Right atrium auricular region (tissue), 2 donors: Measurements from ENCODE around the gene TENM4. TPM values are rescaled to one million over a fixed set of nuclear protein-coding genes. Genes with fewer than 3 reads are reported as not detected.
A peak's percentile ranks its signal among the peaks of the same experiment; 100 is the strongest.

ENCODE experiments used
- DNase-seq: peaks from one replicate; pipeline ENCODE4 v3.0.0-alpha.2; 2019; ENCODE audit warnings: low spot score
- H3K27ac ChIP-seq, 2 donors: fragments of 200-600 bp; sonication (generic); 1 replicate in 1 of 2; 2 replicates in 1 of 2; pipeline ENCODE4 v1.5.1; 2016 to 2019
- H3K27me3 ChIP-seq, 2 donors: fragments of 200-600 bp; sonication (generic); one replicate each; pipeline versions ENCODE4 v1.5.1 to v1.6.0; 2017 to 2019
- H3K36me3 ChIP-seq: fragments of 200-600 bp; sonication (generic); one replicate; pipeline ENCODE4 v1.5.1; 2016
- H3K4me1 ChIP-seq, 2 donors: fragments of 200-600 bp; sonication (generic); one replicate each; pipeline versions ENCODE4 v1.5.1 to v1.6.0; 2017 to 2019
- H3K4me3 ChIP-seq, 2 donors: fragments of 200-600 bp; sonication (generic); 1 replicate in 1 of 2; 2 replicates in 1 of 2; pipeline ENCODE4 v1.5.1; 2017 to 2019; ENCODE audit warnings: mild to moderate bottlenecking in 1 of 2, moderate library complexity in 1 of 2
- H3K9me3 ChIP-seq, 2 donors: fragments of 200-600 bp; sonication (generic); one replicate each; pipeline ENCODE4 v1.5.1; 2019
- CTCF ChIP-seq, 2 donors: fragments of 200-600 bp; sonication (generic); IDR thresholded peaks; one replicate each; pipeline ENCODE4 v1.5.1; 2019; ENCODE audit warnings: antibody characterized with exemption in 2 of 2
- total RNA-seq, 2 donors: library from RNA; depleted of rRNA; stranded (reverse); fragments of >200 nt; gene quantifications; one replicate each; pipeline ENCODE4 v1.1.0, GENCODE V29; 2016

TENM4 gene
- total RNA-seq, 2 donors from 2014 or later = 0.30 to 0.98 TPM

GRCh38 chr11:78748918-78749690 lies 691.7 kb downstream of the TENM4 start:
- H3K4me1 ChIP-seq = no peaks in the 10 kb centered on the region
- TF ChIP-seq CTCF (IDR thresholded peaks at IDR 0.05) = no peak
- no peak overlapping the region for H3K27ac ChIP-seq
- no peak for DNase-seq
- H3K9me3 ChIP-seq = no peaks in the 10 kb centered on the region
- H3K36me3 ChIP-seq = no peaks in the 10 kb centered on the region
- H3K27me3 ChIP-seq = no peaks in the 10 kb centered on the region
- H3K4me3 ChIP-seq = no peak overlapping the region

DNA sequence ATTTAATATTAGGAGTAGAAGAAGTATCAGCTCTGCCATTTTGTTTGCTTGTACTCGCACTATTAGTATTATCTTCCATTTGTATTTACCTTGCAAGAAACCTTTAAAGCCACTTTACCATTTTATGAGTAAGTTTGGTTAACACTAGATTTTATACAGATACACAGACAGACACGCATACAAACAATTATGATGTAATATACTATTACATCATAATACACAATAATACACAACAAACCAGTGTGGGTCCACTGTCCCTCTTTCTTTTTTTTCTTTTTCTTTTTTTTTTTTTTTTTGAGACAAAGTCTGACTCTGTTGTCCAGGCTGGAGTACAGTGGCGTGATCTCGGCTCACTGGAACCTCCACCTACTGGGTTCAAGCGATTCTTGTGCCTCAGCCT lies 695.9 kb downstream of the TENM4 start:
- H3K27ac ChIP-seq = no peak overlapping the region
- H3K36me3 ChIP-seq = no peaks in the 10 kb centered on the region
- DNase-seq = no peak
- H3K9me3 ChIP-seq = no peaks in the 10 kb centered on the region
- peaks cover 0 to 5% of the 10 kb centered on the region in 2 donors for H3K4me1 ChIP-seq
- no peaks in the 10 kb centered on the region for H3K27me3 ChIP-seq
- no peak overlapping the region for H3K4me3 ChIP-seq
- no peak for TF ChIP-seq CTCF (IDR thresholded peaks at IDR 0.05)

- H3K27me3 ChIP-seq = no peaks in the 10 kb centered on the region
- TF ChIP-seq CTCF (IDR thresholded peaks at IDR 0.05) = no peak
- no peaks in the 10 kb centered on the region for H3K36me3 ChIP-seq
- H3K4me1 ChIP-seq = peaks cover 0 to 5% of the 10 kb centered on the region in 2 donors
- H3K9me3 ChIP-seq = no peaks in the 10 kb centered on the region
- no peak overlapping the region for H3K27ac ChIP-seq
- no peak for DNase-seq
- no peak overlapping the region for H3K4me3 ChIP-seq
Measured at GRCh38 chr11:78744202-78744601, 696.6 kb downstream of the TENM4 start.

GRCh38 chr11:78742430-78742829 lies 698.4 kb downstream of the TENM4 start:
- TF ChIP-seq CTCF (IDR thresholded peaks at IDR 0.05) = no peak
- DNase-seq = peak; percentile 59
- H3K27ac ChIP-seq = peak overlapping the region; percentile 42 to 48
- H3K27me3 ChIP-seq = no peaks in the 10 kb centered on the region
- H3K9me3 ChIP-seq = no peaks in the 10 kb centered on the region
- peaks cover 0 to 5% of the 10 kb centered on the region in 2 donors for H3K4me1 ChIP-seq
- no peak overlapping the region for H3K4me3 ChIP-seq
- H3K36me3 ChIP-seq = no peaks in the 10 kb centered on the region

GRCh38 chr11:78741741-78742140 lies 699.1 kb downstream of the TENM4 start:
- no peaks in the 10 kb centered on the region for H3K36me3 ChIP-seq
- no peak for DNase-seq
- TF ChIP-seq CTCF (IDR thresholded peaks at IDR 0.05) = no peak

More at GRCh38 chr11:78741741-78742140, 699.1 kb downstream of the TENM4 start:
- H3K9me3 ChIP-seq = no peaks in the 10 kb centered on the region
- H3K4me3 ChIP-seq = no peak overlapping the region
- H3K4me1 ChIP-seq = peaks cover 0 to 5% of the 10 kb centered on the region in 2 donors
- H3K27ac ChIP-seq = peak overlapping the region in 1 of 2 donors; percentile 42
- no peaks in the 10 kb centered on the region for H3K27me3 ChIP-seq
